Ammon's horn (tissue), 1 donor: ENCODE results near the gene SLC47A1.
"Not testable (repeated sequence)": the region's sequence is repeated elsewhere in the genome, so short reads cannot be mapped to it uniquely, and the experiment has no call there.

Experiments used
- DNase-seq: peaks from one replicate; pipeline ENCODE4 v3.0.0-alpha.2; 2016; ENCODE audit warnings: low spot score

SLC47A1 gene

DNA sequence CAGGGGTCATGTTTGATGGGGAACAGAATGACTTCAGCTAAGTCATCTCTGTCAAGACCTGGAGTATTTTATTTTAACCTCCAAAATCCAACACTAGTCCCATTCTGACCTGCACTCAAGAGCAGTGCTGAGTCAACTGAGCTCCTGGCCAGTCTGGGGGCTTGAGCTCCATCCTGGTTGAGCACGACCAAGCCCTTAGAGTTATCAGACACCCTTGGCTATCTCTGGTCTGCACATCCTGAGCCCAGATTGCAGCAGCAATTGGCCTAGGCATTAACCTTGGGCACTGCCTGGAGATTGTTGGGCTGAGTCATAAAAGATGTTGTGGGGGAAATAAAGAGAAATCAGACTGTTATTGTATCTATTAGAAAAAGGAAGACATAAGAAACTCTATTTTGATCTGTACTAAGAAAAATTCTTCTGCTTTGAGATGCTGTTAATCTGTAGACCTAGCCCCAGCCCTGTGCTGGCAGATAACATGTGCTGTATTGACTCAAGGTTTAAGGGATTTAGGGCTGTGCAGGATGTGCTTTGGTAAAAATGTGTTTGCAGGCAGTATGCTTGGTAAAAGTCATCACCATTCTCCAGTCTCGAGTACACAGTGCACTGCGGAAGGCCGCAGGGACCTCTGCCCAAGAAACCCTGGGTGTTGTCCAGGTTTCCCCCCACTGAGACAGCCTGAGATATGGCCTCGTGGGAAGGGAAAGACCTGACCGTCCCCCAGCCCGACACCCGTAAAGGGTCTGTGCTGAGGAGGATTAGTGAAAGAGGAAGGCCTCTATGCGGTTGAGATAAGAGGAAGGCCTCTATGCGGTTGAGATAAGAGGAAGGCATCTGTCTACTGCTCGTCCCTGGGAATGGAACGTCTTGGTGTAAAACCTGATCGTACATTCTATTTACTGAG is 14.0 kb upstream of the SLC47A1 start:
- DNase-seq: not testable (repeated sequence)

DNA sequence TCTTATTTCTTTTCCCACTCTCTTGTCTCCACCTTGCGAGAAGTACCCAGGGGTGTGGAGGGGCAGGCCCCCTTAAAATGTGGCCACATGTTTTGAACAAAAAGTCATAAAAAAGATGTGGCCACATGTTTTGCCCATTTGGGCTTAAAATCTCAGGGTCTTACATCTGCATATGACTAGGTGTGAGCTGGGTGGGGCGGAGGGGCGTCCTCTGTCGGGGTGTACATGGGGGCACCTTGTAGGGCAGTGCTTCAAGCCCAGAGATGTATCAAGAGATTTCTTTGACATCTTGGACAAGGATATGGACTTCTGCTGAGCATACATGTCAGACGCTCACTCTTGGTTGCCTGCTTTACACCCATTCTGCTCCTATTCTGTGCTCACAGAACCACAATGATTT is 13.0 kb upstream of the SLC47A1 start:
- no peak for DNase-seq

DNA sequence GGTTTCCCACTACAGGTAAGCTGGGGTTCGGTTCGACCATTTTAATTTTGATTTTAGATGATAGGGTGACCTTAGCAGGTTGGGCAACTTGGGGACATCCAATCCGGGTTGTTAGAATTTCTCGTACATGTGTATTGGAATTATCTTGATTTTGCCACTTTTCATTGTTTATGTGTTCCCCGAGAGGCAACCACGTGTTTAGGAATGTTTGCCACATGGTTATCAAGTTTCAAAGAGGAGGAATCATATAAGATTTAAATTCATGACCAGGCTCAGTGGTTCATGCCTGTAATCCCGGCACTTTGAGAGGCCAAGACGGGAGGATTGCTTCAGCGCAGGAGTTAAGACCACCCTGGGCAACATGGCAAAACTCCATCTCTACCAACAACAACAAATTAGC is 10.0 kb upstream of the SLC47A1 start:
- DNase-seq: no peak

DNA sequence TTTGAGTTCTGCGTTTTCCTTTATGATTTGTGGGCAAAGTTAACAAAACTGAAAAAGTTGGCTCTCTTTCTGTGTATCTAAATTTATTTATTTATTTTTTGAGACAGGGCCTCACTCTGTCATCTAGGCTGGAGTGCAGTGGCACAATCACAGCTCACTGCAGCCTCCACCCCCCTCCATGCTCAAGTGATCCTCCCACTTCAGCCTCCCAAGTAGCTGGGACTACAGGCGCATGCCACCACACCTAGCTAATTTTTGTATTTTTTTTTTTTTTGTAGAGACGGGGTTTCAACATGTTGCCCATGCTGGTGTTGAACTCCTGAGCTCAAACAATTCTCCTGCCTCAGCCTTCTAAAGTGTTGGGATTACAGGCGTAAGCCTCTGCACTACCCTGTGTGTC is 6.7 kb upstream of the SLC47A1 start:
- not testable (repeated sequence) for DNase-seq

DNA sequence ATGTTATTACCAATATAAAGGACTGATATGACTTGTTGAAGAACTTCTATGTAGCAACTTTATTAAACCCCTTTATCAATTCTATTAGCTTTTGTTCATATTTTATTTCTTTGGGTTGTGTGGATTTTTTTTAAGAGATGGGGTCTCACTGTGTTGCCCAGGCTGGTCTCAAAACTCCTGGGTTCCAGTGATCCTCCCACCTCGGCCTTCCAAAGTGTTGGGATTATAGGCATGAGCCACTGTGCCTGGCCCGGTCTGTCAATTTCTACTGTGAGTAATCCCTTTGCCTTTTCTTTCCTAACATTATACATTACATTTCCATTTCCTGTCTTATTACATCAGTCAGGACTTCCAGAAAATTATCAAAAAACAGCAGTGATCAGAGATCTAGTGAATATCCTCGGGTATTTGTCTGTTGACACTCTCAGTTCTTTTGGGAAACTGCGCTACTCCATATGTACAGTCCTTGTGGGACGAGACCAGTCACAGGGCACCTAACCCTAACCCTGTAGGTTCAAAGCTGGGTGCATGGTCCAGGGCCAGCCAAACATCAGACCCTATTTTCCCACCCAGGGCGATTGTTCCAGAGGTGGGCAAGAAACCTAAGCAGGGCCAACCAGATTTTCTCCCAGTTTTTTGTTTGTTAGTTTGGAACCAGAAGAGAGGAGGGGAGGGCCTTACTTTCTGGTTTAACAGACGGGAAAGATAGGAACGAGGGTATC is 1.7 kb upstream of the SLC47A1 start:
- no peak for DNase-seq

DNA sequence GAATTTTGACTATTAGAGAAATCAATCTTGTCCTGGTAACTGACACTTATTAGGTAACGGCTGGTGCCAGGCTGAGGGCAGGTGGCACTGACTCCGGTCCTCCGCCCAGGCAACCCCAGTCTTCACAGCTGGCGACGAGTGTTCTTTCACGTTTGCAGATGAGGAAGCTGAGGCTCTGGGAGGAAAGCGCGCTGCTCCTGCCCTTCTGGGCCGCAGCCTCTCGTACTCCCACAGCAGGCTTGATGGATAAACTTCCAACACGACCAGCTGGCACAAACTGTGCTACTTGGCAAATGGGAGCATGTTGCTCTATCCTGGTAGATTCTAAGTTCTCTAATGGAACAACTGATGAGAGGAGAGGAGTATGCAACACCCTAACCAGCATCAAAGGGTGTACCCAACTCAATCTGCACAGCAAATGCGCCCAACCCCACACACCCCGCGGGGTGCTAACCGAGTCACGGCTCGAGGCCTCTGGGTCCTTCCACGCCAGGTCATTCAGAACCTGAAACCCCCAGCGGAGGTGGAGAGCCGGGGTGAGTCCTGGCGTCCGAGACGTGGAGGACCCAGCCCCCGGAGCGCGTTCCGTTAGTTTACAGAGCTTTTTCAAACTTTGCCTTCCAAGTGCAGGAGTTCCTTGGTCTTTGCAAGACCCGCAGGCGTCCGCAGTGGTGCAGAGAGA is 477 bp upstream of the SLC47A1 start:
- no peak for DNase-seq

DNA sequence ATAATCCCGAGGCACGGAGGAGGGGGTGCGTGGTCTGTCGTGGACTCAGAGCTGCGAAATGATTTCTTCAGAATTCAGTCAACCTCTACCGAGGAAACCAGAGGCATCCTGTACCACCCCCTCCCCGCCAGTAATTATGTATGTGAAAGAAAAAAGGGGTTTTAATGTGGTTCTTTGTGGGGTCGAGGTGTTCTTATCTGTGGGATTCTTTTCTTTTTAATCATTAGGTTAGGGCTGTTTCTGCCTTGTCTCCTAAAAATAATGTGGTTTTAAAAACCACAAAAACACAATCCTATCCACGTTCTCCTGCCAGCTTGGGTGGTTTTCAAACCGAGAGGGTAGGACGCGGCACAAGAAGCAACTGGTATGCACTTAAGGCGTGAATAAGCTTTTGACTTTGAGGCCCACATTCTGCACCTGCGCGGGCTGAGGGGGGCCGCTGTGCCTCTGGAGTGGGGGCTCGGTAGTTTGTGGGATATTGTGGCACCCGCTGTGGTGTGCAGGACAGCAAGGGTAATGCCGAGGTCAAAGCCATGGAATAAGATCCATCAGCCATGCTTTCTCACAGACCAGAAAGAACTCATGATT is 1.0 kb downstream of the SLC47A1 start:
- DNase-seq: no peak

DNA sequence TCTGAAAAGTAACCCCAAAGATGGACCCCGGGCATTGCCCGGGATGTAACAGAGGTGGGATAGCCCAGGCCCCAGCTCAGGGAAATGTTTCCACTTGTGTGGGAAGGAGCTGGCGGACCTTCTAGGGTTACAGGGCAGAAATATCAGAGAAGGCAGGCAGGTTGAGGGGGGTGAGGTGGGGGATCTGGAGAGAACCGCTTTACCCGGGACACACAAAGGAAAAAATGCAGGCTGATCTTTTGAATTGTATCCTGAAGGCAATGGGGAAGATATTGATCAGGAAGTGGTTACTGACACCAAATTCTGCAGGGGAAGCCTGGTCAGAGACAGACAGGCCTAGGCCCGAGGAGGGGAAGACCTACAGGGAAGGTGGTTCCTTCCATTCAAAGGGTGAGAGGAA is 3.5 kb downstream of the SLC47A1 start:
- no peak for DNase-seq

DNA sequence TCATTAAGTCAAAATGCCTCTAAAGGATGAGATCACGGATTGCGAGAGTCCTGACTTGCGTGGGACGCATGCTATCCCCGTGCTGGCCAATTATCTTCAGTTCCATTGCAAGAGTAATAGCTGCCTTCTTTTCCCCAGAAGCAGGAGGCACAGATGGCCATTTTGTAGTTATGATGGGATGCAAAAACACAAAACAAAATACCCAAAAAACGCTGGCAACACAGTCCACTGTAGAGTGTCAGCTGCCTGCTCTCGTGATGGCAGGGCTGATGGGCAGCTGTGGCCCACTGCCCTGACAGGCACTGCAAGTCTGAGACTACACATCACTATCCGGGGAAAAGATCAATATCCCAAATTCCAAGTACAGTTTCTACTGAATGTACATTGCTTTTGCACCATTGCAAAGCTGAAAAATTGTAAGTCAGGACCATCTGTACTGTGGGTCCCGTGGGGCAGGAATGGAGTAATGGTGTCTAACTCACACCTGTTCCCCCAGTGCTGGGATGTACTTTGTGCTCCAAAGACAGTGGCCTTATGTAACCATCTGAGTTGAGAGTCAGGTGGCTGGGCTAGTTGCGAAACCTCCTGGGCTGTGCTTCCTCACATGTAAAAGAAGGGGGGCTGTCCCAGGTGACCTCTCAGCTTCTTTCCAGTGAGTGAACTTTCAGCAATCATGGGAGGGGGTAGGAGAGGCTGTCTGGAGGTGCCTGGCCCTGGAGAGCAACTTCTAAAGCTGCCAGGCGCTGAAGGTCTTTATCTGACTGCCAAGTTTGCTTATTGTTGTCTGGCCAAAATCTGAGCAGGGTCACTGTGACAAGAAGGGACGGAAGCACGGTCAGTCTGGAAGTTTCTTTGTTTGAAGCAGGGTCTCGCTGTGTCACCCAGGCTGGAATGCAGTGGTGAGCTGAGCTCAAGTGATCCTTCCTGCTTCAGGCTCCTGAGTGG is 4.7 kb downstream of the SLC47A1 start:
- DNase-seq: peak; percentile 48

DNA sequence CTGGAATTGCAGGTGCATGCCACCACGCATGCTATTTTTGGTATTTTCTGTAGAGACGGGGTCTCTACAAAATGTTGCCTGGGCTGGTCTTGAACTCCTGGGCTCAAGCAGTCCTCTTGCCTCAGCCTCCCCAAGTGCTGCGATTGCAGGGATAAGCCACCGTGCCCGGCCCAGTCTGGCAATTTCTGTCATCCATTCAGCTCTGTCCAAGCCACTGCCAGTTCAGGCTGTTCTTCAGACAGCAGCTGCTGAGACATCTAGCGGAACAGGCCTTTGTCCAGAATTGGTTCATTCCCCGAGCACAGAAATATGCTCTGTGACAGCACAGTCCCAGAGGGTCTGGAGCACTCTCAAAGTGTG is 5.4 kb downstream of the SLC47A1 start:
- DNase-seq: peak; percentile 63

DNA sequence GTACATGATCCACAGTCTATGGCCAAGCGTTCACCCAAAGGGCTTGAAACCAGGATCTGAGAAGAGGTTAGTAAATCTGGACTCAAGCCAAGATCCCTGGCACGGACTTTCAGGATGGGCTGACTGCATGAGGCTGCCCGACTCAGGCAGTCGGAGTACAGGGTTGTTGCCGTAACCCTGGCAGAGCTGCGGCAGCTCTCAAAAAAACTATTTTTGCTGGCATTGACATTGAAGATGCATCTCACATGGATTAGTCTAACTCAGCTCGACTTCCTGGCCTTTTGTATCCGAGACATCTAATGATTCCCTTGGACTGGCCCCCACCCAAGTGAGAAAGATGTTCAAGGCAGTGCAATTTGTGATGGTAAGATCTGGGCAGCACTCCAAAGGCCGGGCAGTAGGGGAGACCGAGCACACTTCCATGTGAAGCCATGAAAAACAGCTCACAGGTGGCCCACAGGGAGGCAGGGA is 6.2 kb downstream of the SLC47A1 start:
- DNase-seq: no peak

DNA sequence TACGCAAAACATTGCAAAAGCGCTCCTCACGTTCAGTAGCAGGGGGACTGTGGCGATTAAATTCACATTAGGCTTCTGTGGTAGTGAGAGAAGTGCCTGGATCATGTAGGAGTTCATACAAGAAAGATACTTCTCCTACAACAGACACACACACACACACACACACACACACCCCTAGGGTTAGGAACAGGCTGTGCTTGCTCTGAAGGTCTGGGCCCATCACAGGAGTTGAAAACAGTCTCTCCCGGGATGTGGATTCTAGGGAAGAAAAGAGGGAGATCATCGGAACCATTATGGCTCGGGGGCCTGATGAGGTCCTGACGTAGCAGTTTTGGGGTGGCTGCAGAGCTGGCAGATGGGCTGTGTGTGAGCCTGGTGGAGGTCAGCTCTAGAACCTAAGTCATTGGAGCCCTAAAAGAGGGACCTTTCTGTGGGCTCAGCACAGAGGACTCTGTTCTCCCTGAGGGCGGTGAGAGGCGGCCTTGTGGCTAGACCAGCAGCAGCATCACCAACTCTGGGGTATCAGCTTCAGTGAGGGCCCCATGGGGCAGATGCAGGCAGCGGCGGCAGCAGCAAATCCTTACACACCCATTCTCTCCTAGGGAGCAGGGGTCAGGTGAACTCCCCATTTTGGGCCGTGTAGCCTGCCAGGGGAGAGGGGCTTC is 7.2 kb downstream of the SLC47A1 start:
- no peak for DNase-seq

DNA sequence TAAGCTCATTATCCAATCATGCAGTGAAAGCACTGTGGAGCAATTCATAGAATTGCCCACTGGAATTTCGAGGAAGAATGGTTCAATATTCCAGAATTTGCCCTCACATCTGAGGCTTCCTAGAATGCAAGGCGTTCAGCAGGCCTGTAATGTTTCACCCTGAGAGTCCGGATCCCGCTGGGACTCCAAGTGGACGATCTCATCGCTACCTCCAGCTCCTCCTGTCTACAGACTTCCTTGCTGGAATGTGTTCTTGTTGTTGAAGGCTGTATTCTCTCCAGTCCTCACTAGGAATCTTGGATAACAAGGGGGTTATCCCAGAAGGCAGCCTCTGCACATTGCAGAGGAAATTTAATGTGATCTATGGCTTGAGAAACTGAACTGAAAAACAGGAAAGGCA is 7.8 kb downstream of the SLC47A1 start:
- DNase-seq: no peak

DNA sequence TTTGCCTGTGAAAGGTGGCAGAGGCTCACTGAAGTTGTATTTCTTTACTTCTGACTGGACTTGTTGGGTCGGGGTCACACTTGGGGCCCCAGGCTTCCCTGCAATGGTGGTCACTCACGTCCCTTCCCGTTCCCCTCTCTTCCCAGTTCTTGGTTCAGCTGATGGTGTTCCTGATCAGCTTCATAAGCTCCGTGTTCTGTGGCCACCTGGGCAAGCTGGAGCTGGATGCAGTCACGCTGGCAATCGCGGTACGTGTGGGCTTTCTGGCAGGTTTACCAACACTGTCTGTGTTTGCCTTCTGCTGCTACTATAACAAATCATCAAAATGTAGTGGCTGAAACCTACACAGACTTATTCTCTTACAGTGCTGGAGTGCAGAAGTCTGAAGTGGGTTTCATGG is 8.6 kb downstream of the SLC47A1 start:
- DNase-seq: peak; percentile 65

DNA sequence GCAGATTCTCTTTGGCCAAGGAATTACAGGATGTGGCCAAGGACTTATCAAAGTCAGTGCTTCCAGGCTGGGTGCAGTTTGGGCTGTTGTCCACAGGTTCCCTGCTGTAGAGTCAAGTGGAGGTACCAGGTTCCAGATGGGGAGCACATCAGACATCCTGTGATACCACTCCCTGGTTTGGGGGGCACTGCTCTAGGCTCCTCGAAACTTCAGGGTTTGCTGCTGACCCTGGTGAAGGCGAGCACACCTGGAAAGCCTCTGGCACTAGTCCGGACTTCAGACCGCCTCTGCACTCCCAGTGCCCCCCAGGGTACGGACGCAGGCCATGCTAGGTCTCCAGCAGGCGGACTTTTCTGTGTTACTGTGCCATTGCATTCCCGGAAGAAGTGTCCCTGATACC is 10.7 kb downstream of the SLC47A1 start:
- no peak for DNase-seq

DNA sequence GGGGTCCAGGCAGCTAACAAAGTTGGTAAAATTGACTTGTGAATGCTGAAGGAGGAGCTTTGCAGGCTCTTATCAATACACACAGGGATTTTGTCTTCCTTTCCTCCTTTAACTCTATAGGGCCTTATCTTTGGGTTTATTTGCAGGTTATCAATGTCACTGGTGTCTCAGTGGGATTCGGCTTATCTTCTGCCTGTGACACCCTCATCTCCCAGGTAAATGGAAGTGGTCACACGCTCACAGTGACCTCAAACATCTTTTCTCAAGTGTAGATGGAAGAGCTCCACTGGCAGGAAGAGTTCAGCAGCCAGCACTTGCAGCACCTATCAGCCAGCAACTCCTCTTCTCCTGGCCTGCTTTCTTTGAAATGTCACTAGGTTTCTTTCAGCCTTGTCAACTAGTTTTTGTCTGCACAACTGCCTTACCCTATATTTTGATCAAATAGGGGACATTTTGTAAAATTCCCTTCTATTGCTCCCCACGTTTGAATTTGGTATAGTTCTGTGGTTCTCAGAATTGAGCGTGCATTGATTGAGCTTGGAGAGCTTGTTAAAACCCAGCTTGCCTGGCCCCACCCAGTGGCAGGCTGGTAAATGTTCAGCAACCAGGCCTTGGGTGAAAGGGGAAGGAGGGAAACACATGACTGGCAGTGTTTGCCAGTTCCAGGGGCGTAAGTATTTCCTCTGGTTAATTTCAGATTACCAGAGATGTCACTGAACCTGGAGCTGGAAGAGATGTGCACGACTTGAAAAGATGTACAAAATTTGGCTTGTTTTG is 12.8 kb downstream of the SLC47A1 start:
- DNase-seq: peak; percentile 76

DNA sequence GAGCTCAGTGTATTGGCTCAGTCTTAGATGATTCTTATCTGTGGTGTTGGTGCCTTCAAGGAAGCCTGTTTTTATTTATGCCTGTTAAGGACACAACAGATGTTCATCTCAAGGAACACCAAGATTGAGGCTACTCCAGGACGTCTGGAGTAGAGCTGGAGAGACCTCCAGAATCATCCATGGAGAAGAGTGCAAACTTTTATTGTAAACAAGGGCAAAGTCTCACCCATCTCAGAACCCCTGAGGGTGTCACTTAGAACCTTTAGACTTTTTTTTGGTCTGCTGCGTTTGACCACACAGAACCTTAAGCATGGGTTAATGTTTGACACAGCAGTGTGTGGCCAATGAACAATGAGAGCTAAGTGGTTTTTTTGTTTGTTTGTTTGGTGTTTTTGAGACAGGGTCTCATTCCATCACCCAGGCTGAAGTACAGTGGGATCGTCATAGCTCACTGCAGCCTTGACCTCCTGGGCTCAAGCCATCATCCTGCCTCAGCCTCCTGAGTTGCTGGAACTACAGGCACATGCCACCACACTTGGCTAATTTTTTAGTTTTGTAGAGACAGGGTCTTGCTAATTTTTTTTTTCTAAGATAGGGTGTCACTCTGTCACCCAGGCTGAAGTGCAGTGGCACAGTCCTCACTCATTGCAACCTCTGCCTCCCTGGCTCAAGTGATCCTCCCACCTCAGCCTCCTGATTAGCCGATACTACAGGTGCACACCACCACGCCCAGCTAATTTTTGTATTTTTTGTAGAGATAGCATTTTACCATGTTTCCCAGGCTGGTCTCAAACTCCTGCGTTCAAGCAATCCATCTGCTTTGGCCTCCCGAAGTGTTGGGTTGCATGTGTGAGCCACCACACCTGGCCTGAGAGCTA is 16.3 kb downstream of the SLC47A1 start:
- DNase-seq: no peak

DNA sequence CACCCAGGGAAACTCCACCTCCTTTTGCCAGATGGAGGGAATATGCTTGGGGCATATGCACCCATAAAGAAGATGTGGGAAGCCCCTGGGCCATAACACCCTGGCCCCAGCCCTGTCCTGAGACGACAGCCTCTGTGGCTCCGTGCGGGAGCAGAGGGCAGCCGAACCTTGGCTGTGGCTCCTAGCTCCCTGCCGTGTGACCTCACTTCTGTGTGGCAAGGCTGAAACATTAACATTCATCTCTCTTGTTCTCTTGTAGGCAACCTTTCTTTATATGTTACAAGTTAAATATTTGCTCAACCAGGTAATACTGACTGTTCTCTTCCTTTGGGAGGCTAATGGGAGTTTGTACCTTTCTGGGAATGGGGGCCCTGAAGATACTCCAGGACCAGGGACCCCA is 17.5 kb downstream of the SLC47A1 start:
- no peak for DNase-seq

DNA sequence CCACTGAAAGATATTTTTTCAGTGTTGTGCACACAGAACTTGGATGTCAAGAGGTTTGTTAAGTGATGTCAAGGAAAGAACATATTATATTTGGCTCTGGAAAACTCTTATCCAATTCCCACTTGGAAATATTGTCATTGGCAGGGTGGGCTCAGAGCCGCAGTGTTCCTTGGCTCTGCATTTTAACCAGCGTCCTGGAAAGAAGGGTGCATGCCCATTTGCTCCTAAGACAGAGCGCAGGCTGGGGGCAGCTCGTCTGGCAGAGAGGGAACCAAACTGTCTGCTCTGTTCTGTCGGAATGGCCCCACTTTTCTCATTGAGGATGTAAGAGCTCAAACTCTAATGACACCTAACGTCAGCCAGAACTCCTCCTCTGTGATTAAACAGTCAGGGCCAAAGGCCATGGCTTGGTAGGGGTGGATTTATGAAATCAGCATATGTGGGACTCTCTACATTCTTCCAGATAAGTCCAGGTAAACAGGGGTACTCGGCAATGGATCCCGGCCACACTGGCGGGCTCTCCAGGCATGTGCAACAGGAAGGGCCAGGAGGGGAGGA is 18.0 kb downstream of the SLC47A1 start:
- no peak for DNase-seq
